Activated T-cell treated with anti-CD3 and anti-CD28 coated beads, Interleukin-2, amount 50 U/mL, for 72 hours (primary cell): ENCODE data around the gene SPATA13. TPM values are rescaled to one million over a fixed set of nuclear protein-coding genes. Genes with fewer than 3 reads are reported as not detected.

Experiments
- ATAC-seq, 2 donors: fragments of 150-1000 bp; cut with Tn5 transposase; replicated peaks in 1 of 2; 2 replicates each; pipeline ENCODE4 v1.10.0; 2021; ENCODE audit warnings: moderate library complexity in 2 of 2, mild to moderate bottlenecking in 1 of 2
- DNase-seq, 2 donors: peaks; one replicate each; pipeline ENCODE4 v3.0.0; 2021 to 2022; ENCODE audit warnings: mixed read lengths in 1 of 2
- H3K27ac Mint-ChIP-seq: one replicate; pipeline ENCODE4 v1.8.0; 2022; ENCODE audit warnings: mild to moderate bottlenecking, moderate library complexity, mixed read lengths
- H3K27me3 Mint-ChIP-seq: one replicate; pipeline ENCODE4 v1.8.0; 2022; ENCODE audit warnings: low read depth, mixed read lengths
- H3K36me3 Mint-ChIP-seq, 2 donors: one replicate each; pipeline ENCODE4 v1.8.0; 2022; ENCODE audit warnings: mixed read lengths in 2 of 2, mild to moderate bottlenecking in 1 of 2; ENCODE audit not compliant: insufficient read depth in 2 of 2
- H3K4me1 Mint-ChIP-seq: one replicate; pipeline ENCODE4 v1.8.0; 2022; ENCODE audit warnings: low read depth, mixed read lengths
- H3K4me3 Mint-ChIP-seq, 2 donors: one replicate each; pipeline ENCODE4 v1.8.0; 2022; ENCODE audit warnings: mild to moderate bottlenecking in 2 of 2, mixed read lengths in 2 of 2, moderate library complexity in 2 of 2
- H3K9me3 Mint-ChIP-seq, 2 donors: one replicate each; pipeline ENCODE4 v1.8.0; 2022; ENCODE audit warnings: mixed read lengths in 2 of 2
- total RNA-seq, 2 donors: library from RNA; stranded (reverse); gene quantifications; one replicate each; pipeline ENCODE4 v1.2.3, GENCODE V29; 2022

SPATA13 gene
- total RNA-seq, 2 donors from 2014 or later = 60.8 to 68.6 TPM

DNA sequence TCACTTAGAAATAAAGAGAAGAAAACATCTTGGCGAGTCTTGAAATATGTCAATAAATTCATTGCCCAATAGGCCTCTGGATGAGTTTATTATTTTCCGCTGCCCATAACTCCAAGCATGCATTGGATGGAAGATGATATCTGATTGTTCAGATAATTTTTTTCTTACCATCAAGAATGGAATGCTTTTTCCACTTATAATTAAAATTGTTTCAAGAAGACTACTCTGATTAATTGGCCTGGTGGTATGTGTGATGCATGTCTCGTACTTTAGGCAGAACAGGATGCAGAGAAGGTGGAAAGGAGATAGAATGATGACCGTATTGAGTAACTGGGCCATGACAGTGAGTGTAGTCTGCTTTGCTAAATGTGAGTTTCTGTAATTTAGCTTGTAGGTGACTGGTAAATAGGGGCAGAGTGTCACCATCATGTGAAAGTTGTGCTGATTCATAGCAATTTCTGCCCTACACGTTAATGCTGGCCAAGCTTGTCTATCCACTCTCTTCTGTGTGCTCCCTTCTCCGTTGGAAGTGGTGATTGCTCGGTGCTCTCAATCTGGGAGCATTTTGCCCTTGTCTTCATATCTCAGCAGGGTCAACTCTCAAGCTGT lies 13.5 kb upstream of the SPATA13 start:
- Mint-ChIP-seq H3K9me3 (no peaks in the 10 kb centered on the region), H3K27ac (no peak overlapping the region), H3K27me3 (peaks cover 24% of the 10 kb centered on the region), H3K4me1 (peaks cover 9% of the 10 kb centered on the region), H3K36me3 (no peaks in the 10 kb centered on the region), H3K4me3 (no peak overlapping the region)
- ATAC-seq (no peak), DNase-seq (no peak)

DNA sequence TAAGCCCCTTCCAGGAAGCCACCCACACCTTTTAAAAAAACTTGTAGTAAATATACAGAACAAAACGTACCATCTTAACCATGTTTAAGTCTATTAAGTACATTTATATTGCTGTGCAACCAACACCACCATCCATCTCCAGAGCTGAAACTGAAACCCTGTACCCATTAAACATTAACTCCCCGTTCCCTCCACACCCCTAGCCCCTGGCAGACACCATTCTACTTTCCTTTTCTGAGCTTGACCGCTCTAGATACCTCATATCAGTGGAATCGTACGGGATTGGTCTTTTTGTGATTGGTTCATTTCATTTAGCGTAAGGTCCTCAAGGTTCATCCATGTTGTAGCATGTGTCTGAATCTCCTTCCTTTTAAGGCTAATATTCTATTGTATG lies 13.0 kb upstream of the SPATA13 start:
- Mint-ChIP-seq H3K27ac (no peak overlapping the region), H3K9me3 (no peaks in the 10 kb centered on the region), H3K4me1 (peaks cover 9% of the 10 kb centered on the region), H3K36me3 (no peaks in the 10 kb centered on the region), H3K27me3 (peaks cover 27% of the 10 kb centered on the region), H3K4me3 (no peak overlapping the region)
- ATAC-seq = no peak
- no peak for DNase-seq

DNA sequence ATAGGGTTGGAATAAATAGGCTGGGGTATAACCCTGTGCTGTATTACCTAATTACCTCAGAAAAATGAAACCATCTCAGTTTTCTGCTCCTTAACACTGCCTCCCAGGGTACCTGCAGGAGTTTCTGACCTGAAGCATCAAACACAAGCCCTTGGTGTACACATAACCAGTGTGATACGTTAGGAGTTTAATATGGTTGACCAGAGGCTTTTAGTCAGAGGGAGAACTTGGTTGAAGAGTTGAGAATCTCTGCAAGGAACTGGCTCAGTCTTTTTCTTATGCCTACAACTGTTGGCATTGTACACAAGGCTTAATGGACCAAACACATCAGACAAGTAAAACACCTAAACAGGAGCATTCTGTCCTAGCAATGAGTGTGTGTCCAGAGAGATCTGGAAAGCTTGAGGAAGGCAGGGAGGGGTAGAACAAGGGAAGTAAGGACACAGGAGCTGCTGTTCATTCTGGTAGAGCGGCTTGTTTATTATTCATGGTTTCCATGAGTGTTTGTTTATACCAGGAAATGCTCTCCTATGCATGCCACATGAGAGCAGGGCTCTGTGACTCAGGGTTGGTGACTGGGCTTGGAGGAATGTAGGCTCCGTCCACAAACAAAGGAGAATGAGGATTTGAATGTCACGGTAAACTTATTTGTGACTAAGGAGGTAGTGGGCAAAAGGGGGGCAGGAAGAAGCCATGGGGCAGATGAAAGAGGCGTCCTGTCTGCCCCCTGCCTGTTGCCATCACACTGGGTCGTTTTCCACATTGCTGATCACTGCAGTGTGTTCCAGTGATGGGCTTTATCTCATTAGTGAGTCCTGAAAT lies 11.9 kb upstream of the SPATA13 start:
- Mint-ChIP-seq H3K4me3 (no peak overlapping the region), H3K27me3 (peaks cover 35% of the 10 kb centered on the region), H3K4me1 (peaks cover 9% of the 10 kb centered on the region), H3K9me3 (no peaks in the 10 kb centered on the region), H3K27ac (no peak overlapping the region), H3K36me3 (no peaks in the 10 kb centered on the region)
- no peak for DNase-seq
- ATAC-seq = peak in 1 of 2 donors; percentile 62

DNA sequence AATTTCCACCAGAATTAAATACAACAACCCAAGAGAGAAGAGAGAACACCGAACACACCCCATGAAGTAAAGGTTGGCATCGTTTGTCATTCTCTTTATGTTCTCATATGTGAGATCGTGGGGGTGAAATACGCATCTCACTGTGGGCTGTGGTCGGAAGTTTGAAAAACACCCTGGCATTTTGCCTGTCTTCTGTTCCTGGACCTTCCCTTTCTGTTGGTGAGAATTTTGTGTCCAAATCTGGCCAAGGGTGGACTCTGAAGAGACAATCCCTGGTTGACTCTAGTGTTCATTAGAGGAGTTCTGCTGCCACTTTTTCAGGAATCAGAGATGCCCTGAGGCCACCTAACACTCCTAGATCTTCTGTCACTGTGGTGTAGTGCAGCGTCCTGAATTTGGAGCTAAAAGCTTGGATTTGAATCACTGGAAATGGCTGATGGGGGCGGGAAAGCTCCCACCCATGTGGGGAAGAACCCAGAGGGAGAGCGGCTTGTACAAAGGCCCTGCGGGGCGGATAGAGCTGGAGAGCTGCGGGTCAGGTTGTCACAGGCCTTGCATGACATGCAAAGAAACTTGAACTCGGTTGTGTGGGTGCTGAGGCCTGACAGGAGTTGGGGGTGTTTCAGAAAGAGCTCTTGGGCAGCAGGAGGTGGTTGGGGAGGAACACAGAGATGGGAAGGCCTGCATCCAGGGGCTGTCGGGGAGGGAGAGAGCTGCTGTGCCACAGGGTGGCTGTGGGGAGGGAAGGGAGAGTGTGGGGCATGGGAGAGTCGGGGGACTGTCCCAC lies 11.1 kb upstream of the SPATA13 start:
- Mint-ChIP-seq H3K27me3 (peaks cover 30% of the 10 kb centered on the region), H3K36me3 (no peaks in the 10 kb centered on the region), H3K4me3 (no peak overlapping the region), H3K4me1 (peaks cover 5% of the 10 kb centered on the region), H3K9me3 (no peaks in the 10 kb centered on the region), H3K27ac (no peak overlapping the region)
- ATAC-seq (no peak), DNase-seq (no peak)

DNA sequence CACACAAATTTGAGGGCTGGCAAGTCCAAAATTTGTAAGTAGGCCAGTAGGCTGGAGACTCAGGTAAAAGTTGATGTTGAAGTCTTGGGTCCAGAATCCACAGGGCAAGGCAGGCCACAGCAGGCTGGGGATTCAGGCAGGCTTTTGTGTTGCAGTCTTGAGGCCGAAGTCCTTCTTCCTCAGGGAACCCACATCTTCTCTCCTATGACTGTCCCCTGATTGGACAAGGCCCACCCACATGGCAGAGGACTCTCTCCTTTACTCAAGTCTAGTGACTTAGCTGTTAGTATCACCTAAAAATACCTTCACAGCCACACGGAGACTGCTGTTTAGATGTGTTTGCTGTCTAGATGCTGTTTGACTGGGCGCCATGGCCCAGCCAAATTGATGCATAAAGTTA lies 9.9 kb upstream of the SPATA13 start:
- Mint-ChIP-seq H3K4me3 (no peak overlapping the region), H3K9me3 (no peaks in the 10 kb centered on the region), H3K27ac (no peak overlapping the region), H3K4me1 (peaks cover 5% of the 10 kb centered on the region), H3K36me3 (no peaks in the 10 kb centered on the region), H3K27me3 (peaks cover 24% of the 10 kb centered on the region)
- DNase-seq = no peak
- ATAC-seq = no peak

DNA sequence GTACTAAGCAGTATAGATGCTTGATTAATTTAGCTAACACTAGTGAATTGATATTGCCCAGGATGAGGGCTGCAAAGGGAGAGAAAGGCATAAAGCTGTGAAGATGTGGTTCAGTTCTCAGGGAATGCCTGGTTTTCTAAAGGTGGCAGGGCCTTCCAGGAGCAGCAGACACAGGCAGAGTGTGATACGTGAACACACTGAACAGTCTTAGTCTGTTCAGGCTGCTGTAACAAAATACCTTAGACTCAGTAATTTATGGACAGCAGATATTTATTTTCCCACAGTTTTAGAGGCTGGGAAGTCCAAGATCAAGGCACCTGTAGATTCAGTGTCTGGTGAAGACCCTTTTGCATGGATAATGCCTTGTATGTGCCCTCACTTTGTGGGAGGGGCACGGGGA lies 8.7 kb upstream of the SPATA13 start:
- H3K36me3 Mint-ChIP-seq = no peaks in the 10 kb centered on the region
- H3K4me1 Mint-ChIP-seq = peaks cover 5% of the 10 kb centered on the region
- H3K4me3 Mint-ChIP-seq = no peak overlapping the region
- ATAC-seq (no peak), DNase-seq (no peak)
- no peak overlapping the region for H3K27ac Mint-ChIP-seq
- peaks cover 21% of the 10 kb centered on the region for H3K27me3 Mint-ChIP-seq
- no peaks in the 10 kb centered on the region for H3K9me3 Mint-ChIP-seq

DNA sequence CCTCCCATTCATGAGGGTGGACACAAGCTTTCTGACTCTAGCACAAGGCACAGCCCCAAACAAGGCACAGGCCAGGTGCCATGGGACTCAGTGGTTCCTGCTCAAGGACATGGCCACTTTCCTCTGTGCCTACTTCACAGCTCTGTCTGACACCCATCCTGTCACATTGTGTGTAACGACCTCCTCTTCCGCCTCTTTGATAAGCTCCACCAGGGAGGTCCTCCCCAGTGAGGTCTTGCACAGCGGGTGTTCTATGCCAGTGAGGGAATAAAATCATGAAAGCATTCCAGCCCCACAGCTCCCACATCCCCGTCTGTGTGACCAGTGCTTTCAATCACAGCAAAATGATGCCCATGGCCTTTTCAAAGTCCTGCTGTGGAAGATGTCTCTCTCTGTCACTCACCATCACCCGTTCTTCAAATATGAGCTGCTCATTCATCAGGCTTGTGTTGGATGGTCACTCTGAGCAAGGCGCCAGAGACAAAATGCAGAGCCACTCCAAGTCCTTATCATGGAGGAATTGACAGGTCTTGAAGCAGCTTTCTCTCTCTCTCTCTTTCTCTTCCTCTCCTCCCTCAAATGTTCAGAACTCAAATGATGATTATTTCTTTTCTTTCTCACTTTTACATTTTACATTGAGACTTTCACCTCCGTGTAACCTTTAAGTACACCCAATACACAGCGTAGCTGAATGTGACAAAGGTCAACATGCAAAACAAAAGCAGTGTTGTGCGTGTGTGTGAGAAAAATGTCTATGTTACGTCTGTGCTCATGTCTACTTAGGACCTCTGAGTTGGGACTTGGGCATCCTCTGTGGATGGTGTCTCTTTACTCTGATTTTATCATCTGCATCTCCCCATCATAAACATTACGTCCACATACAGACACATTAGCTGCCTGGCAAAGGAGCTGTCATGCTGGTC lies 8.0 kb upstream of the SPATA13 start:
- H3K27ac Mint-ChIP-seq = no peak overlapping the region
- ATAC-seq = no peak

DNA sequence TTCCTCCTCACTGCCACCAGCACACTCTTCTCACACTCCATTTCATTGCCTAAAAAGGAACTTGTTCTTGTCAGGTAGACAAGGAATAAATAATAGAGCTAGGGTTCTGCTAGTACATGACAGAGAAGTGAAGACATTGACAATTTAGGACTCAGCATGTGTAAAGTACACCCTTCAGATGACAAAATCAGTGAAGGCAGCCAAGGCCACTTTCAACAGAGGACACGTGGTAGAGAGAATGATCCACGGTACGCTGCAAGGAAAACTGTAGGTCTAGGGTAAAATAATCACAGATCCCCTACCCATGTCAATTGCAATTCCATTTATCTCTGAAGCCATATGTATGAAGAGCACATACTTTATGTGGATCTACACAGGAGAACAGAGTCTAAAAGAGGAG lies 7.2 kb upstream of the SPATA13 start:
- Mint-ChIP-seq H3K36me3 (no peaks in the 10 kb centered on the region), H3K4me1 (peaks cover 5% of the 10 kb centered on the region), H3K27me3 (peaks cover 20% of the 10 kb centered on the region), H3K4me3 (no peak overlapping the region), H3K9me3 (no peaks in the 10 kb centered on the region), H3K27ac (no peak overlapping the region)
- DNase-seq = no peak
- no peak for ATAC-seq

More for the DNA sequence above, 8.0 kb upstream of the SPATA13 start:
- H3K4me3 Mint-ChIP-seq = no peak overlapping the region
- no peaks in the 10 kb centered on the region for H3K9me3 Mint-ChIP-seq
- H3K36me3 Mint-ChIP-seq = no peaks in the 10 kb centered on the region
- no peak for DNase-seq
- peaks cover 21% of the 10 kb centered on the region for H3K27me3 Mint-ChIP-seq
- peaks cover 5% of the 10 kb centered on the region for H3K4me1 Mint-ChIP-seq

DNA sequence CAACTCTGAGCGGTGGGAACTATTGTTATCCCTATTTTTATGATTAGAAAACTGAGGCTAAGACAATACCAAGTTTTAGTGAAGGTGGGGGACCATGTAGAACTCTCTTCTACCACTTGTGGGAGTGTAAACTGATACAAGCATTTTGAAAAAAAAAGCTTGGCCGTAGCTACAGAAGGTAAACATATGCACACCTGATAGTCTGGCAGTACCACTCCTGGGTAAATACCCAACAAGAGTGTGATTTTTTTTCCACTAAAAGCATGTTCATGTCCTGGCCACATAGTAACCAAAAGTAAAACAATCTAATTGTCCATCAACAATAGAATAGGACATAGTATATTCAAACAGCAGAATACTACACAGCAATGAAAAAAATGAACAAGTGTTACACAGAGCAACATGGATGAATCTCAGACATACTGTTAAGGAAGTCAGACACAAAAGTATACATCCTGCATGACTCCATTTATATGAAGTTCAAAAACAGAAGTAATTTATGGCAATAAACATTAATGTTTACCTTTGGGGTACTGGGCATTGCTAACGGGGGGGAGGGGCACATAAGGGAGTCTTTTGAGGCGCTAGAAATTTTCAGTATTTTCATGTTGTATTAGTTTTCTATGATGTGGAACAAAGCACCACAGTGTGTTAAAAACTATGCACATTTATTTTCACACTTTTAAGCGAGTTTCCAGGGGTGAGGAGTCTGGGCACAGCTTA lies 6.4 kb upstream of the SPATA13 start:
- no peaks in the 10 kb centered on the region for H3K9me3 Mint-ChIP-seq
- no peaks in the 10 kb centered on the region for H3K36me3 Mint-ChIP-seq
- ATAC-seq (no peak), DNase-seq (no peak)
- H3K4me3 Mint-ChIP-seq = no peak overlapping the region
- H3K4me1 Mint-ChIP-seq = no peaks in the 10 kb centered on the region
- H3K27ac Mint-ChIP-seq = no peak overlapping the region
- H3K27me3 Mint-ChIP-seq = peaks cover 12% of the 10 kb centered on the region

DNA sequence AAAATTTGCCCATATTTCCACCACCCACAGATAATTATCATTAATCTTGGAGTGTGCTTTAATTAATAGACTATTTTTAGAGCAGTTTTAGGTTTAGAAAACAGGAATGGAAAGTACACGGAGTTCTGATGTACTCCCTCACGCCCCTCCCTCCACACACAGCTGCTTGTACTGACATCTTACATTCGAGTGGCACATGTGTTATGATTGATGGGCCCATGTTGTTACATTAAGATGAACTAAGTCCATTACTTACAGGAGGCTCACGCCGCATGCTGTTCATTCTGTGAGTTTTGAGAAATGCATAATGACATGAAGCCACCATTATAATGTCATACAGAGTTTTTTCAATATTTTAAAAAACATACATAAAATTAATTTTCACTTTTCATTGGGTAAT lies 1.2 kb upstream of the SPATA13 start:
- Mint-ChIP-seq H3K27ac (no peak overlapping the region), H3K27me3 (peaks cover 9% of the 10 kb centered on the region), H3K9me3 (no peaks in the 10 kb centered on the region), H3K4me1 (peaks cover 22% of the 10 kb centered on the region), H3K36me3 (peaks cover 5 to 6% of the 10 kb centered on the region in 2 donors), H3K4me3 (no peak overlapping the region)
- DNase-seq = no peak
- ATAC-seq = no peak

DNA sequence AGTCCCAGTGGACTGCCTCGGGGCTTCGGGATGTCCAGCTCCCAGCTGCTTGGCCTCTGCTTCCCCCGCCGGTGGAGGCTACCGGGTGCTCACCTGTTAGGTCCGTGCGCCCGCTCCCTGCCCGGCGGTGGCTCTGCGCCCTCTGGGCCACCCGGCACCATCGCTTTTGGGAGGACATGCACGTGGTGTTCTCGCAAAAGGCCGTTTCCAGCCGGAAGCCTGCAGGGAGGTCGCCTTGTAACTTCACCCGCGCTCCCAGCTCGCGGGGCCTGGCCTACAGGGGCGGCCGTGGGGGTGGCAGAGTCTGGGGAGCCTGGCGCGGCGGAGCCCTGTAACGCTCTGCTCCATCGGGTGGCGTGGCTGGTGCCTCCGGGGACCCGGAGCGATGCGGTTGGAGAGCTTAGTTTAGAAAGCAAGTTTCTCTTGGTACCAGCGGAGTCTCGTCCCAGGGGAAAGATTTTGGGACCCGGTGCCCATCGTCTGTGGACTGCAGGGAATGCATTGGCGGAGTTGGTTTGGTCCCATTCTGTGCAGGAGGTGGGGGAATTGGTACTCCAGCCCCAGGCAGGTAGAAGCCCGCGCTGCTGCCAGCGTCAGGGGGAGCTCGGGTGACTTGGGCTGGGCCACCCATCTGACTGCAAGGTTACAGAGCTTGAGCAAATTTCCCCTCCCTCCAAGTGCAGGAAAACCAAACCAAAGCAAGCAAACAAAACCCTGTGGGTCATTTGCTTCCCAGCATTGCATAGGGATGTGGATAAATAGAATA lies 673 bp downstream of the SPATA13 start:
- H3K4me1 Mint-ChIP-seq = peaks cover 22% of the 10 kb centered on the region
- peak overlapping the region; percentile 93 to 94 for H3K4me3 Mint-ChIP-seq
- H3K27me3 Mint-ChIP-seq = peaks cover 9% of the 10 kb centered on the region
- DNase-seq (peak; percentile 49 to 60), ATAC-seq (peak; percentile 71 to 72)
- peaks cover 7 to 11% of the 10 kb centered on the region in 2 donors for H3K36me3 Mint-ChIP-seq
- H3K27ac Mint-ChIP-seq = no peak overlapping the region
- no peaks in the 10 kb centered on the region for H3K9me3 Mint-ChIP-seq
